ENCODE measurements around the gene TBC1D4.

DNA sequence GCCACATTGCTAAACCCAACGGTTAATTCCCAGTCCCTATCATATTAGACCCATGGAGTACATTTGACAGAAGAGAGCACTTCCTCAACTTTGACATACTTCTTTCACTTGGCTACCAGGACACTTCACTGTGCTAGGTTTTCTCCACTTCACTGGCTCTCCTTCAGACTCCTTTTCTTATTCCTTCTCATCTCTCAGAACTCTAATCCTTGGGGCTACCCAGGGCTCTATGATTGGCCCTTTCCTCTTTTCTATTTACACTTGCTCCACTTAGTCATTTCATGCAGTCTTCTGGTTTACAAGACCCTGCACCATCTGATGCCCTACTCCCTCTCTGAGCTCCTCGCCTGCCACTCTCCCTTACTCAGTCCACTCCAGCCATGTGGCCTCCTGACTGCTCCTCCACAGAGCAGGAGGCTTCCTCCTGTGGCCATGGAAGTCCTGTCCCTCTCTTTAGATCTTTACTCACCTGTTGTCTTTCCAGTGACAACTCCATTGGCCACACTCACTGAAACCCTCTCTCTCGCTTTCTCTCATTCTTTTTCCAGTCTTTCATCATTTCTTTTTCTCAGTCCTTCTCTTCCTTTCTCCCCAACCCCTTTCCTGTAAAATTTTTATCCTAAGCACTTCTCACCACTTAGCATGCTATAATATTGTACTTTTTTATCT lies 90.4 kb downstream of the TBC1D4 start:
- TF ChIP-seq CTCF (IDR thresholded peaks at IDR 0.05) (no peak), POLR2A (IDR thresholded peaks at IDR 0.05) (no peak)
